DND-41 (cell line): ENCODE measurements around the gene INF2.

Source experiments
- ATAC-seq: fragments of 200-7000 bp; cut with Tn5 transposase; 3 replicates; pipeline ENCODE4 v1.9.1; 2021; ENCODE audit warnings: low read depth; ENCODE audit not compliant: insufficient read depth
- DNase-seq: peaks from one replicate; pipeline ENCODE4 v3.0.0-alpha.2; 2020
- H2AFZ ChIP-seq: 2 replicates; pipeline ENCODE4 v1.6.0; 2012; ENCODE audit warnings: low read depth, low read length
- H3K27ac ChIP-seq: 2 replicates; pipeline ENCODE4 v1.5.1; 2012; ENCODE audit warnings: low read length, inconsistent platforms
- H3K27me3 ChIP-seq: fragments of 200-600 bp; sonication (generic); 2 replicates; pipeline ENCODE4 v1.6.0; 2012; ENCODE audit warnings: low read length, mild to moderate bottlenecking, inconsistent platforms; ENCODE audit not compliant: insufficient read depth, poor library complexity
- H3K36me3 ChIP-seq: 2 replicates; pipeline ENCODE4 v1.5.1; 2012; ENCODE audit warnings: low read length, inconsistent platforms; ENCODE audit not compliant: insufficient read depth
- H3K4me1 ChIP-seq: 2 replicates; pipeline ENCODE4 v1.5.1; 2012; ENCODE audit warnings: mild to moderate bottlenecking, low read length; ENCODE audit not compliant: insufficient read depth
- H3K4me2 ChIP-seq: 2 replicates; pipeline ENCODE4 v1.6.0; 2012; ENCODE audit warnings: mild to moderate bottlenecking, moderate library complexity, low read length, inconsistent platforms; ENCODE audit not compliant: insufficient read depth
- H3K4me3 ChIP-seq, 2 experiments: fragments of 200-600 bp in 1 of 2; shearing (Covaris generic) in 1 of 2; 2 replicates each; pipeline ENCODE4 v1.5.1; 2012 to 2016; ENCODE audit warnings: inconsistent platforms in 2 of 2, low read length in 2 of 2, mild to moderate bottlenecking in 2 of 2, low read depth in 1 of 2, moderate library complexity in 1 of 2
- H3K79me2 ChIP-seq: 2 replicates; pipeline ENCODE4 v1.6.0; 2012; ENCODE audit warnings: low read length, inconsistent platforms; ENCODE audit not compliant: insufficient read depth
- H3K9ac ChIP-seq: 2 replicates; pipeline ENCODE4 v1.6.0; 2012; ENCODE audit warnings: low read depth, mild to moderate bottlenecking, inconsistent platforms, low read length, moderate library complexity
- H3K9me3 ChIP-seq: 2 replicates; pipeline ENCODE4 v1.5.1; 2012; ENCODE audit warnings: low read length, moderate library complexity, mild to moderate bottlenecking, inconsistent platforms; ENCODE audit not compliant: insufficient read depth, severe bottlenecking
- H4K20me1 ChIP-seq: 2 replicates; pipeline ENCODE4 v1.6.0; 2012; ENCODE audit warnings: low read length; ENCODE audit not compliant: insufficient read depth
- EZH2 ChIP-seq: IDR thresholded peaks from 3 replicates; pipeline ENCODE4 v1.6.1; 2012; ENCODE audit warnings: borderline replicate concordance, low read depth, mild to moderate bottlenecking, moderate library complexity, low read length, inconsistent platforms; ENCODE audit not compliant: severe bottlenecking
- TF ChIP-seq, protein P1 (sequence below): IDR thresholded peaks from 2 replicates; pipeline ENCODE4 v1.5.1; 2012; ENCODE audit warnings: borderline replicate concordance, low read length, moderate library complexity, mild to moderate bottlenecking; ENCODE audit not compliant: poor library complexity, severe bottlenecking; ENCODE audit errors: extremely low read depth

INF2 gene

GRCh38 chr14:104681689-104682074, 7.7 kb upstream of the INF2 start:
- H2AFZ ChIP-seq: no peak overlapping the region
- H3K4me1 ChIP-seq: peaks cover 24% of the 10 kb centered on the region
- no peak overlapping the region for H3K4me2 ChIP-seq
- TF ChIP-seq EZH2: no peak
- TF ChIP-seq, protein P1, sequence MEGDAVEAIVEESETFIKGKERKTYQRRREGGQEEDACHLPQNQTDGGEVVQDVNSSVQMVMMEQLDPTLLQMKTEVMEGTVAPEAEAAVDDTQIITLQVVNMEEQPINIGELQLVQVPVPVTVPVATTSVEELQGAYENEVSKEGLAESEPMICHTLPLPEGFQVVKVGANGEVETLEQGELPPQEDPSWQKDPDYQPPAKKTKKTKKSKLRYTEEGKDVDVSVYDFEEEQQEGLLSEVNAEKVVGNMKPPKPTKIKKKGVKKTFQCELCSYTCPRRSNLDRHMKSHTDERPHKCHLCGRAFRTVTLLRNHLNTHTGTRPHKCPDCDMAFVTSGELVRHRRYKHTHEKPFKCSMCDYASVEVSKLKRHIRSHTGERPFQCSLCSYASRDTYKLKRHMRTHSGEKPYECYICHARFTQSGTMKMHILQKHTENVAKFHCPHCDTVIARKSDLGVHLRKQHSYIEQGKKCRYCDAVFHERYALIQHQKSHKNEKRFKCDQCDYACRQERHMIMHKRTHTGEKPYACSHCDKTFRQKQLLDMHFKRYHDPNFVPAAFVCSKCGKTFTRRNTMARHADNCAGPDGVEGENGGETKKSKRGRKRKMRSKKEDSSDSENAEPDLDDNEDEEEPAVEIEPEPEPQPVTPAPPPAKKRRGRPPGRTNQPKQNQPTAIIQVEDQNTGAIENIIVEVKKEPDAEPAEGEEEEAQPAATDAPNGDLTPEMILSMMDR: no peak
- no peaks in the 10 kb centered on the region for H4K20me1 ChIP-seq
- H3K27ac ChIP-seq: no peak overlapping the region
- no peaks in the 10 kb centered on the region for H3K9me3 ChIP-seq
- H3K27me3 ChIP-seq: no peaks in the 10 kb centered on the region
- H3K79me2 ChIP-seq: no peaks in the 10 kb centered on the region
- no peak overlapping the region for H3K9ac ChIP-seq
- H3K36me3 ChIP-seq: no peaks in the 10 kb centered on the region
- ATAC-seq (no peak), DNase-seq (no peak)
- H3K4me3 ChIP-seq: no peak overlapping the region

DNA sequence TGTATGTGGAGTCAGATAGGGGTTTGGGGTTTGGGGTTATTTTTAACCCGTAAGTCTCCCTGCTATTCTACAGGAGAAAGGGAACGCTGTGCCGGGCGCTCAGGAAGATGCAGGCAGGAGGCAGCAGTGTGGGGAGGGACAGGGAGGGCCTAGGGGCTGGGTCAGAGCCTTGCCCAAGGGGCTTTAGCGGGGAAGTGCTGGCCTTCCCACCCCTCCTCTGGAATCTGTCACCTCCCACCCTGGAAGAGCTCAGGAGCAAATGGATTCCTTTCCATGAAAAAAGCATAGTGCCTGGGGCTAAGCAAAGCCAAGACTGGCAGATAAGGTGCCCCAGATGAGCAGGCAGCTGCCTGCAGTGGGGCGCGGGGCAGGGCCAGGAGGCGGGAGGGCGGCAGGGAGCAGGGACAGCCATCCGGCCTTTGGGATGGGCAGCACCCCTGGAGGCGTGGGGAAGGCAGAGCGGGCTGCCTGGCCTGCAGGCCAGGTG, 7.3 kb upstream of the INF2 start:
- no peak overlapping the region for H3K4me2 ChIP-seq
- no peaks in the 10 kb centered on the region for H3K27me3 ChIP-seq
- H3K27ac ChIP-seq: no peak overlapping the region
- DNase-seq: no peak
- H4K20me1 ChIP-seq: no peaks in the 10 kb centered on the region
- no peak overlapping the region for H2AFZ ChIP-seq
- no peaks in the 10 kb centered on the region for H3K9me3 ChIP-seq
- peaks cover 26% of the 10 kb centered on the region for H3K4me1 ChIP-seq
- no peak overlapping the region for H3K9ac ChIP-seq
- TF ChIP-seq EZH2: no peak
- TF ChIP-seq, protein P1: no peak
- no peak overlapping the region for H3K4me3 ChIP-seq
- no peak for ATAC-seq
- no peaks in the 10 kb centered on the region for H3K79me2 ChIP-seq
- H3K36me3 ChIP-seq: no peaks in the 10 kb centered on the region

DNA sequence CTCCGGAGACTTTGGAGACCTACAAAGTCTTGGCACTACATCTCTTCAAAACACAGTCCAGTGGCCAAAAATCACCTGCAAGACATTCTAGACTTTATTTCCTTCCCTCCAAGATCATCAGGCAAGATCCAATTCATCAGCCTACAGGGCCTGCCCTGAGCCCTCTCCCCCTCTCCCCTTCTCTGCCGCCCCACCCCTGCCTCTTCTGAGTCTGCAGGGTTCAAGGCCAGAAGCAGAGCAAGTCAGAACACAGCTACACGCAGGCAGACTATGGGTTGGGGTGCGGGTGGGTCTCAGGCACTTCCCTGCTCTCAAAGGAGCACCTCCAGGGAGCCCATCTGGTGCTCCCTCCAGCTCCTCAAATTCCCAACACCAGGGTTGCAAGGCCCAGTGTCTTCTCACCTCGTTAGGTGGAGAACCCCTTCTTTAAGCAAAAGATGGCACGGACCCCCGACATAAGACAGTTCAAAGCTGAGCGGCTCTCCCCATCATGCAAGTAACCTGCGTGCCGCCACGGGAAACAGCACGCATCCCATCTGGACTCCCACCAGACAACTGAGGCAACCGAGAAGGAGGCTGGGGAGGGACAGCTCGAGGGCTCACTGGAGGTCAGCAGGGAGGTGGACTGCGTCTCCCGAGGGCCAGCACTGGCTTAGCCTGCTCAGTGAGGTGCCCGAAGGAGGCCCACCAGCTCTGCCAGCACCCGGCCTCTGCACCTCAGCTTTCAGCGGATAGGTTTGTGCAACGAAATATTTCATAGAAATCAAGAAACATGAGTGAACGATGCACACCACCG, 5.6 kb upstream of the INF2 start:
- H3K4me1 ChIP-seq: peaks cover 22% of the 10 kb centered on the region
- no peak overlapping the region for H3K4me2 ChIP-seq
- H3K27ac ChIP-seq: no peak overlapping the region

More for the DNA sequence above, 5.6 kb upstream of the INF2 start:
- H3K9me3 ChIP-seq: no peaks in the 10 kb centered on the region
- H3K27me3 ChIP-seq: no peaks in the 10 kb centered on the region
- H3K4me3 ChIP-seq: no peak overlapping the region
- H3K79me2 ChIP-seq: no peaks in the 10 kb centered on the region
- no peak for TF ChIP-seq EZH2
- TF ChIP-seq, protein P1: no peak
- H3K36me3 ChIP-seq: no peaks in the 10 kb centered on the region
- ATAC-seq: no peak
- H2AFZ ChIP-seq: no peak overlapping the region
- DNase-seq: no peak
- no peaks in the 10 kb centered on the region for H4K20me1 ChIP-seq
- no peak overlapping the region for H3K9ac ChIP-seq
